ENCODE results near the gene ARMC6. TPM values are rescaled to one million over a fixed set of nuclear protein-coding genes. Genes with fewer than 3 reads are reported as not detected.
"Not testable (repeated sequence)": the region's sequence is repeated elsewhere in the genome, so short reads cannot be mapped to it uniquely, and the experiment has no call there.

Gene ARMC6
- total and polyA plus RNA-seq, 2 donors = 32.6 to 36.6 TPM

- Histone ChIP-seq H3K27ac (ENCODE audit: low read depth in 1 of 2, low read length in 1 of 2) (no peak overlapping the region), H3K4me1 (ENCODE audit: control insufficient read depth in 2 of 2, insufficient read depth in 2 of 2, low read length in 2 of 2) (no peaks in the 10 kb centered on the region), H3K27me3 (ENCODE audit: control insufficient read depth in 2 of 2, insufficient read depth in 1 of 2, low read length in 1 of 2) (no peaks in the 10 kb centered on the region), H3K4me3 (ENCODE audit: low read length in 2 of 2) (no peak overlapping the region), H3K36me3 (ENCODE audit: control insufficient read depth in 2 of 2, insufficient read depth in 2 of 2, low read length in 1 of 2) (peaks cover 84 to 88% of the 10 kb centered on the region in 2 donors), H3K9me3 (ENCODE audit: control insufficient read depth in 2 of 2, insufficient read depth in 1 of 2, low read length in 1 of 2) (no peaks in the 10 kb centered on the region)
- no peak for DNase-seq (ENCODE audit: low read depth in 6 of 9, low spot score in 9 of 9)
- WGBS = 96% methylated on average over 3 of the region's 3 CpGs
Measured at GRCh38 chr19:19006213-19006612, 27.2 kb upstream of the ARMC6 start.

- DNase-seq (ENCODE audit: low read depth in 6 of 9, low spot score in 9 of 9) = no peak
Measured at GRCh38 chr19:19009951-19010350, 23.5 kb upstream of the ARMC6 start.

GRCh38 chr19:19010551-19010950 lies 22.9 kb upstream of the ARMC6 start:
- Histone ChIP-seq H3K9me3 (ENCODE audit: control insufficient read depth in 2 of 2, insufficient read depth in 1 of 2, low read length in 1 of 2) (no peaks in the 10 kb centered on the region), H3K36me3 (ENCODE audit: control insufficient read depth in 2 of 2, insufficient read depth in 2 of 2, low read length in 1 of 2) (peaks cover 73 to 80% of the 10 kb centered on the region in 2 donors), H3K4me3 (ENCODE audit: low read length in 2 of 2) (no peak overlapping the region), H3K27me3 (ENCODE audit: control insufficient read depth in 2 of 2, insufficient read depth in 1 of 2, low read length in 1 of 2) (no peaks in the 10 kb centered on the region), H3K27ac (ENCODE audit: low read depth in 1 of 2, low read length in 1 of 2) (no peak overlapping the region), H3K4me1 (ENCODE audit: control insufficient read depth in 2 of 2, insufficient read depth in 2 of 2, low read length in 2 of 2) (no peaks in the 10 kb centered on the region)
- no peak for DNase-seq (ENCODE audit: low read depth in 6 of 9, low spot score in 9 of 9)
- WGBS = 97% methylated on average over 5 of the region's 5 CpGs

More at GRCh38 chr19:19009951-19010350, 23.5 kb upstream of the ARMC6 start:
- Histone ChIP-seq H3K36me3 (ENCODE audit: control insufficient read depth in 2 of 2, insufficient read depth in 2 of 2, low read length in 1 of 2) (peaks cover 76 to 82% of the 10 kb centered on the region in 2 donors), H3K27me3 (ENCODE audit: control insufficient read depth in 2 of 2, insufficient read depth in 1 of 2, low read length in 1 of 2) (no peaks in the 10 kb centered on the region), H3K4me3 (ENCODE audit: low read length in 2 of 2) (no peak overlapping the region), H3K9me3 (ENCODE audit: control insufficient read depth in 2 of 2, insufficient read depth in 1 of 2, low read length in 1 of 2) (no peaks in the 10 kb centered on the region), H3K4me1 (ENCODE audit: control insufficient read depth in 2 of 2, insufficient read depth in 2 of 2, low read length in 2 of 2) (no peaks in the 10 kb centered on the region), H3K27ac (ENCODE audit: low read depth in 1 of 2, low read length in 1 of 2) (no peak overlapping the region)
- WGBS = 98% methylated on average over 18 of the region's 18 CpGs

DNA sequence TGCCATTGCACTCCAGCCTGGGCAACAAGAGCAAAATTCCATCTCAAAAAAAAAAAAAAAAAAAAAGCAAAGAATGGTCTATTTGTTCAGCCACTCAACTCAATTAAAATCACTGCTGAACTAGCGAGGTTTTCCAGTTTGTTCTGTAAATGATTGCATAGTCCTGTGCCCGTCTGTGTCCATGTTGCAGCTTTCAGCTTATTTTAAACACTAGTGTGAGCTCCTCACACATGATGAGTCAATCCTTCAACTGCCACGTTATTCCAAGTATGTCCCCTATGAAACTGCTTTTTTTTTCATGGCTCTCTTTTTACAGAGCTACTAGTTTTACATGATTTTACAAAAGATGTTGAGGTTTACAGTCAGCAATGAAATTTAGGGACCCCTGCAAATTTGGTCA lies 12.3 kb upstream of the ARMC6 start:
- peaks cover 58 to 76% of the 10 kb centered on the region in 2 donors for H3K36me3 ChIP-seq (ENCODE audit: control insufficient read depth in 2 of 2, insufficient read depth in 2 of 2, low read length in 1 of 2)
- 94% methylated on average over 3 of the region's 3 CpGs for WGBS
- DNase-seq (ENCODE audit: low read depth in 6 of 9, low spot score in 9 of 9) = no peak
- no peaks in the 10 kb centered on the region for H3K9me3 ChIP-seq (ENCODE audit: control insufficient read depth in 2 of 2, insufficient read depth in 1 of 2, low read length in 1 of 2)
- no peaks in the 10 kb centered on the region for H3K27me3 ChIP-seq (ENCODE audit: control insufficient read depth in 2 of 2, insufficient read depth in 1 of 2, low read length in 1 of 2)
- no peak overlapping the region for H3K27ac ChIP-seq (ENCODE audit: low read depth in 1 of 2, low read length in 1 of 2)
- peaks cover 8 to 15% of the 10 kb centered on the region in 2 donors for H3K4me1 ChIP-seq (ENCODE audit: control insufficient read depth in 2 of 2, insufficient read depth in 2 of 2, low read length in 2 of 2)
- no peak overlapping the region for H3K4me3 ChIP-seq (ENCODE audit: low read length in 2 of 2)

DNA sequence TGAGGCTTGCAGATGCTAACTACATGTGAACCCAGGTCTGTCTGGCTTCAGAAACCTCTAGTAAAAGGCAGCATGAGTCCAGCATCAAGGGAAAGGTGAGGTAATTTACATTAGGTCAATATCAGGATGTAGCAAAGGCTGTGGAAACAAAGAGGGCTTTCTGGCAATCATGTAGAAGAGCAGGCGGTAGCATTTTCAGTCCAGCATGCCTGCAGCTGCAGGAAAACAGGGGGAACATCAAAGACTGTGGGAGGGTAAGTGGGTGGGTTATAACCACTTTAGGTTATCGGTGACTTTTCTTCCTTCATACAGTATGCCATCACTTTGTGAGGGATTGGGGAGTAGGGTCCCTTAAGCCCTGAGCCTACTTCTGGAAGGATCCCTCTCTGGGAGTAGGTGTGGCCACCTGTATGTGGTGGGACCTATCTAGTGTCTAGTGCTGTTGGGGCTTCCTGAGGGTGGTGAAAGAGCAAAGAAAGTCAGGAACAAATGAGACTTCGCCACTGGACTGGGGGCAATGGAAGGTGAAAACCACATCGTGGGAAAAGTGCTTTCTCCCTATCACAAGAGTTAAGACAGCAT lies 10.9 kb upstream of the ARMC6 start:
- Histone ChIP-seq H3K4me1 (ENCODE audit: control insufficient read depth in 2 of 2, insufficient read depth in 2 of 2, low read length in 2 of 2) (peaks cover 8 to 15% of the 10 kb centered on the region in 2 donors), H3K27me3 (ENCODE audit: control insufficient read depth in 2 of 2, insufficient read depth in 1 of 2, low read length in 1 of 2) (no peaks in the 10 kb centered on the region), H3K4me3 (ENCODE audit: low read length in 2 of 2) (no peak overlapping the region), H3K9me3 (ENCODE audit: control insufficient read depth in 2 of 2, insufficient read depth in 1 of 2, low read length in 1 of 2) (no peaks in the 10 kb centered on the region), H3K27ac (ENCODE audit: low read depth in 1 of 2, low read length in 1 of 2) (peak overlapping the region; percentile 43 to 68), H3K36me3 (ENCODE audit: control insufficient read depth in 2 of 2, insufficient read depth in 2 of 2, low read length in 1 of 2) (peaks cover 57 to 76% of the 10 kb centered on the region in 2 donors)
- DNase-seq (ENCODE audit: low read depth in 6 of 9, low spot score in 9 of 9) = peak in 6 of 9 donors; percentile 27 to 77 (median 42)
- 46% methylated on average over 4 of the region's 4 CpGs for WGBS

- H3K4me3 ChIP-seq (ENCODE audit: low read length in 2 of 2); H3K9me3 ChIP-seq (ENCODE audit: control insufficient read depth in 2 of 2, insufficient read depth in 1 of 2, low read length in 1 of 2); DNase-seq (ENCODE audit: low read depth in 6 of 9, low spot score in 9 of 9); H3K27me3 ChIP-seq (ENCODE audit: control insufficient read depth in 2 of 2, insufficient read depth in 1 of 2, low read length in 1 of 2); H3K27ac ChIP-seq (ENCODE audit: low read depth in 1 of 2, low read length in 1 of 2): not testable (repeated sequence)
- peaks cover 56 to 76% of the 10 kb centered on the region in 2 donors for H3K36me3 ChIP-seq (ENCODE audit: control insufficient read depth in 2 of 2, insufficient read depth in 2 of 2, low read length in 1 of 2)
- WGBS = 94% methylated on average over 1 of the region's 1 CpG
- peaks cover 8 to 15% of the 10 kb centered on the region in 2 donors for H3K4me1 ChIP-seq (ENCODE audit: control insufficient read depth in 2 of 2, insufficient read depth in 2 of 2, low read length in 2 of 2)
Measured at GRCh38 chr19:19023376-19023775, 10.0 kb upstream of the ARMC6 start.

- peaks cover 8 to 15% of the 10 kb centered on the region in 2 donors for H3K4me1 ChIP-seq (ENCODE audit: control insufficient read depth in 2 of 2, insufficient read depth in 2 of 2, low read length in 2 of 2)
Measured at GRCh38 chr19:19025861-19026260, 7.5 kb upstream of the ARMC6 start.

GRCh38 chr19:19026299-19026971 lies 7.0 kb upstream of the ARMC6 start:
- Histone ChIP-seq H3K4me1 (ENCODE audit: control insufficient read depth in 2 of 2, insufficient read depth in 2 of 2, low read length in 2 of 2) (peaks cover 8 to 16% of the 10 kb centered on the region in 2 donors), H3K36me3 (ENCODE audit: control insufficient read depth in 2 of 2, insufficient read depth in 2 of 2, low read length in 1 of 2) (peaks cover 61 to 86% of the 10 kb centered on the region in 2 donors), H3K4me3 (ENCODE audit: low read length in 2 of 2) (no peak overlapping the region), H3K27me3 (ENCODE audit: control insufficient read depth in 2 of 2, insufficient read depth in 1 of 2, low read length in 1 of 2) (no peaks in the 10 kb centered on the region), H3K9me3 (ENCODE audit: control insufficient read depth in 2 of 2, insufficient read depth in 1 of 2, low read length in 1 of 2) (no peaks in the 10 kb centered on the region), H3K27ac (ENCODE audit: low read depth in 1 of 2, low read length in 1 of 2) (peak overlapping the region in 1 of 2 donors; percentile 43)
- DNase-seq (ENCODE audit: low read depth in 6 of 9, low spot score in 9 of 9) = no peak
- 91% methylated on average over 10 of the region's 10 CpGs for WGBS

More at GRCh38 chr19:19025861-19026260, 7.5 kb upstream of the ARMC6 start:
- DNase-seq (ENCODE audit: low read depth in 6 of 9, low spot score in 9 of 9) = no peak
- Histone ChIP-seq H3K27ac (ENCODE audit: low read depth in 1 of 2, low read length in 1 of 2) (no peak overlapping the region), H3K4me3 (ENCODE audit: low read length in 2 of 2) (no peak overlapping the region), H3K36me3 (ENCODE audit: control insufficient read depth in 2 of 2, insufficient read depth in 2 of 2, low read length in 1 of 2) (peaks cover 60 to 86% of the 10 kb centered on the region in 2 donors), H3K27me3 (ENCODE audit: control insufficient read depth in 2 of 2, insufficient read depth in 1 of 2, low read length in 1 of 2) (no peaks in the 10 kb centered on the region), H3K9me3 (ENCODE audit: control insufficient read depth in 2 of 2, insufficient read depth in 1 of 2, low read length in 1 of 2) (no peaks in the 10 kb centered on the region)
- 96% methylated on average over 11 of the region's 11 CpGs for WGBS

DNA sequence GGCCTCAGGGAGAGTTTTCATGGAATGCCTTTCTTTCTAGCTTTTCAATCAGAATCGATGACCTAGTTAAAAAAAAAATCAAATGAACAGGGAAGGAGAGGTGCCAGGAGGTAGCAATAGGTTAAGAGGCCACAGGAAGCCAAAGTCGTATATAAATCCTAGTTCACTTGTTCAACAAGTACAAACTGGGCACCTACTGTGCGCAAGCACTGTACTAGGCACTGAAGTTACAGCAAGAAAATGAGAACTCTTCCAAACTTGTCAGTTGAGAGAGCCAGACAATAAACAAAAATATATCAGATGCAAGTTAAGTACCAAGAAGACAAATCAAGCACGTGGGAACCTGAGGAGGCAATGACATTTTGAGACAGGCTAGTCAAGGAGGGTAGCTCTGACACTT lies 6.2 kb upstream of the ARMC6 start:
- DNase-seq (ENCODE audit: low read depth in 6 of 9, low spot score in 9 of 9) = no peak
- peaks cover 12 to 22% of the 10 kb centered on the region in 2 donors for H3K4me1 ChIP-seq (ENCODE audit: control insufficient read depth in 2 of 2, insufficient read depth in 2 of 2, low read length in 2 of 2)
- 98% methylated on average over 4 of the region's 4 CpGs for WGBS
- H3K36me3 ChIP-seq (ENCODE audit: control insufficient read depth in 2 of 2, insufficient read depth in 2 of 2, low read length in 1 of 2) = peaks cover 58 to 87% of the 10 kb centered on the region in 2 donors
- H3K27me3 ChIP-seq (ENCODE audit: control insufficient read depth in 2 of 2, insufficient read depth in 1 of 2, low read length in 1 of 2) = no peaks in the 10 kb centered on the region
- no peaks in the 10 kb centered on the region for H3K9me3 ChIP-seq (ENCODE audit: control insufficient read depth in 2 of 2, insufficient read depth in 1 of 2, low read length in 1 of 2)
- no peak overlapping the region for H3K4me3 ChIP-seq (ENCODE audit: low read length in 2 of 2)
- no peak overlapping the region for H3K27ac ChIP-seq (ENCODE audit: low read depth in 1 of 2, low read length in 1 of 2)

Data from thymus (tissue), 11 donors.